Measurements from ENCODE around the gene MAPKAPK2. TPM values are rescaled to one million over a fixed set of nuclear protein-coding genes. Genes with fewer than 3 reads are reported as not detected.

MAPKAPK2 gene
- total RNA-seq, 2 experiments from 2014 or later: 157 to 166 TPM

GRCh38 chr1:206706298-206706791, 21.6 kb downstream of the MAPKAPK2 start:
- no peak overlapping the region for H3K27ac Mint-ChIP-seq
- Histone ChIP-seq H3K27ac (ENCODE audit: low read depth in 1 of 2, low read length in 2 of 2) (no peak overlapping the region), H3K9me3 (ENCODE audit: control insufficient read depth in 1 of 2, insufficient read depth in 1 of 2, low read length in 2 of 2) (no peaks in the 10 kb centered on the region), H3K4me1 (ENCODE audit: insufficient read depth, low read length) (peaks cover 69% of the 10 kb centered on the region), H3K4me3 (ENCODE audit: low read length) (no peak overlapping the region), H3K27me3 (ENCODE audit: control insufficient read depth in 1 of 2, insufficient read depth in 2 of 2, low read length in 2 of 2) (no peaks in the 10 kb centered on the region), H3K36me3 (ENCODE audit: insufficient read depth, low read length) (peaks cover 3% of the 10 kb centered on the region)
- no peak for TF ChIP-seq CTCF (IDR thresholded peaks at IDR 0.05)
- peaks cover 87% of the 10 kb centered on the region for H3K4me1 Mint-ChIP-seq (ENCODE audit: low read depth)
- CTCF ChIA-PET: interaction anchor here (0.6 to 1.4 kb wide), 3 partner anchors 9 to 72 kb away, joined by 3 to 6 read pairs (median 3); no protein-coding TSS in a partner anchor
- no peak overlapping the region for H3K4me3 Mint-ChIP-seq
- H3K36me3 Mint-ChIP-seq (ENCODE audit: low read depth): no peaks in the 10 kb centered on the region
- H3K9me3 Mint-ChIP-seq: no peaks in the 10 kb centered on the region
- POLR2A ChIA-PET: interaction anchor here (1.1 to 1.9 kb wide), 3 partner anchors 9 to 98 kb away, joined by 3 to 6 read pairs (median 4); no protein-coding TSS in a partner anchor
- no peaks in the 10 kb centered on the region for H3K27me3 Mint-ChIP-seq
- ATAC-seq (ENCODE audit: poor library complexity): no peak
- intact Hi-C loops (cut with DNase I, micrococcal nuclease): no loop called here
- peak in 2 of 14 experiments; percentile 45 to 64 for DNase-seq

DNA sequence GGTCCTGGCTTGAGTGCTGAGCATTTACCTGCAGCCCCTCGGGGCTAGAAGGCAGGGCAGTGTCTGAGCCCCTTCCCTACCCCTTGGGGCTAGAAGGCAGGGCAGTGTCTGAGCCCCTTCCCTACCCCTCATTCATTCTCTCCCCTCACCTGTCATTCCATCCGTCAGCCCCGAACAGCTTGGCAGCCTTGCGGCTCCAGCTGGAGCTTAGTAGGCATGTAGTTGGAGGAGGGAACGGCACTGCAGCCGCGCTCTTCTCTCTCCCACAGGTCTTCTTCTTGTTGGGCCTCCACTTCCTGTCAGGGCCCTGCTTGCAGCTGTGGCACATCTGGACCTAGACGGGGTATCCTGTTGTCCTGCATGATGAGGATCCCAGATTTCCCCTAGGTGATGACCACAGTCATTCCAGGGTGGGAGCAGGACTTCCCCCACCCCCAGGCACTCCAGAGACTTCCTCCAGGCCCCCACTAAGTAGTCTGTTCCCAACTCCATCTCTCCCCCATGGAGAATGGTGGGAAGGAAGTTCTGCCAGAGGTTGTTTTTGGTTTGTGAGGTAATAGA, 22.2 kb downstream of the MAPKAPK2 start:
- peaks cover 67% of the 10 kb centered on the region for H3K4me1 ChIP-seq (ENCODE audit: insufficient read depth, low read length)
- CTCF ChIA-PET: no interaction called here
- DNase-seq (no peak), ATAC-seq (ENCODE audit: poor library complexity) (no peak)
- no peak for TF ChIP-seq CTCF (IDR thresholded peaks at IDR 0.05)
- Mint-ChIP-seq H3K9me3 (no peaks in the 10 kb centered on the region), H3K4me3 (no peak overlapping the region), H3K4me1 (ENCODE audit: low read depth) (peaks cover 88% of the 10 kb centered on the region), H3K27ac (no peak overlapping the region), H3K27me3 (no peaks in the 10 kb centered on the region), H3K36me3 (ENCODE audit: low read depth) (no peaks in the 10 kb centered on the region)
- POLR2A ChIA-PET: interaction anchor here (1.1 to 1.9 kb wide), 2 partner anchors 8 to 10 kb away, joined by 4 to 6 read pairs; no protein-coding TSS in a partner anchor
- H3K36me3 ChIP-seq (ENCODE audit: insufficient read depth, low read length): peaks cover 3% of the 10 kb centered on the region
- H3K9me3 ChIP-seq (ENCODE audit: control insufficient read depth in 1 of 2, insufficient read depth in 1 of 2, low read length in 2 of 2): no peaks in the 10 kb centered on the region
- intact Hi-C loops (cut with DNase I, micrococcal nuclease): no loop called here
- no peak overlapping the region for H3K27ac ChIP-seq (ENCODE audit: low read depth in 1 of 2, low read length in 2 of 2)
- no peak overlapping the region for H3K4me3 ChIP-seq (ENCODE audit: low read length)
- H3K27me3 ChIP-seq (ENCODE audit: control insufficient read depth in 1 of 2, insufficient read depth in 2 of 2, low read length in 2 of 2): no peaks in the 10 kb centered on the region

- Mint-ChIP-seq H3K27ac (no peak overlapping the region), H3K4me3 (peak overlapping the region; percentile 1), H3K9me3 (no peaks in the 10 kb centered on the region), H3K27me3 (no peaks in the 10 kb centered on the region), H3K36me3 (ENCODE audit: low read depth) (no peaks in the 10 kb centered on the region), H3K4me1 (ENCODE audit: low read depth) (peaks cover 85% of the 10 kb centered on the region)
- Histone ChIP-seq H3K4me3 (ENCODE audit: low read length) (no peak overlapping the region), H3K27me3 (ENCODE audit: control insufficient read depth in 1 of 2, insufficient read depth in 2 of 2, low read length in 2 of 2) (no peaks in the 10 kb centered on the region), H3K4me1 (ENCODE audit: insufficient read depth, low read length) (peaks cover 68% of the 10 kb centered on the region), H3K36me3 (ENCODE audit: insufficient read depth, low read length) (no peaks in the 10 kb centered on the region), H3K9me3 (ENCODE audit: control insufficient read depth in 1 of 2, insufficient read depth in 1 of 2, low read length in 2 of 2) (no peaks in the 10 kb centered on the region), H3K27ac (ENCODE audit: low read depth in 1 of 2, low read length in 2 of 2) (no peak overlapping the region)
- ChIA-PET POLR2A (interaction anchor here (1.1 kb wide), 1 partner anchor 10 kb away, joined by 4 read pairs; no protein-coding TSS in a partner anchor), CTCF (no interaction called here)
- DNase-seq: peak in 1 of 14 experiments; percentile 42
- TF ChIP-seq CTCF (IDR thresholded peaks at IDR 0.05): no peak
- intact Hi-C loops (cut with DNase I, micrococcal nuclease): no loop called here
- no peak for ATAC-seq (ENCODE audit: poor library complexity)
Measured at GRCh38 chr1:206708058-206708457, 23.4 kb downstream of the MAPKAPK2 start.

All from CD4-positive, alpha-beta T cell (primary cell).